ENCODE data around the gene CDK2AP2.

GRCh38 chr11:67525275-67525976, 17.5 kb upstream of the CDK2AP2 start:
- TF ChIP-seq CTCF (IDR thresholded peaks at IDR 0.05), result no peak
- no peak for TF ChIP-seq POLR2A (IDR thresholded peaks at IDR 0.05)
- TF ChIP-seq EP300 (IDR thresholded peaks at IDR 0.05), result no peak
